ENCODE results near the gene HCAR3.

DNA sequence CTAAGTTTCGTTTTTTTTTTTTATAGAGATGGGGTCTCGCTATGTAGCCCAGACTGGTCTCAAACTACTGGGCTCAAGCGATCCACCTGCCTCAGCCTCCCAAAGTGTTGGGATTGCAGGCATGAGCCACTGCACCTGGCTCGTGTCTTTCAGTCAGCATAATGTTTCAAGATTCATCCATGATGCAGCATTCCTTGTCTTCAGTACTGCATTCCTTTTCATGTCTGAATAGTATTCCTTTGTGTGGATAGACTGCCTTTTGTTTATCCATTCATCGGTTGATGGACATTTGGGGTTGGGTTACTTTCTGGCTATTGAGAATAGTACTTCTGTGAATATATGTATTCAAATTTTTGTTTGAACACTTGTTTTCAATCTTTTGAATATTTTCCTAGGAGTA is 50.9 kb downstream of the HCAR3 start:
- TF ChIP-seq POLR2A (IDR thresholded peaks at IDR 0.05), result no peak
- TF ChIP-seq, protein P1, sequence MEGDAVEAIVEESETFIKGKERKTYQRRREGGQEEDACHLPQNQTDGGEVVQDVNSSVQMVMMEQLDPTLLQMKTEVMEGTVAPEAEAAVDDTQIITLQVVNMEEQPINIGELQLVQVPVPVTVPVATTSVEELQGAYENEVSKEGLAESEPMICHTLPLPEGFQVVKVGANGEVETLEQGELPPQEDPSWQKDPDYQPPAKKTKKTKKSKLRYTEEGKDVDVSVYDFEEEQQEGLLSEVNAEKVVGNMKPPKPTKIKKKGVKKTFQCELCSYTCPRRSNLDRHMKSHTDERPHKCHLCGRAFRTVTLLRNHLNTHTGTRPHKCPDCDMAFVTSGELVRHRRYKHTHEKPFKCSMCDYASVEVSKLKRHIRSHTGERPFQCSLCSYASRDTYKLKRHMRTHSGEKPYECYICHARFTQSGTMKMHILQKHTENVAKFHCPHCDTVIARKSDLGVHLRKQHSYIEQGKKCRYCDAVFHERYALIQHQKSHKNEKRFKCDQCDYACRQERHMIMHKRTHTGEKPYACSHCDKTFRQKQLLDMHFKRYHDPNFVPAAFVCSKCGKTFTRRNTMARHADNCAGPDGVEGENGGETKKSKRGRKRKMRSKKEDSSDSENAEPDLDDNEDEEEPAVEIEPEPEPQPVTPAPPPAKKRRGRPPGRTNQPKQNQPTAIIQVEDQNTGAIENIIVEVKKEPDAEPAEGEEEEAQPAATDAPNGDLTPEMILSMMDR (IDR thresholded peaks at IDR 0.05), result no peak
